Fibroblast of peridontal ligament (primary cell): Measurements from ENCODE around the gene PLEKHO1.

Source experiments
- DNase-seq: peaks from one replicate; pipeline ENCODE4 v3.0.0-alpha.2; 2010; ENCODE audit errors: extremely low read depth

PLEKHO1 gene

GRCh38 chr1:150150133-150151021, 661 bp downstream of the PLEKHO1 start:
- DNase-seq = no peak

- DNase-seq = peak; percentile 74
Measured at GRCh38 chr1:150151291-150152181, 1.8 kb downstream of the PLEKHO1 start.

GRCh38 chr1:150152182-150152536, 2.4 kb downstream of the PLEKHO1 start:
- no peak for DNase-seq

GRCh38 chr1:150152772-150153456, 3.2 kb downstream of the PLEKHO1 start:
- DNase-seq = peak; percentile 80

- DNase-seq = no peak
Measured at GRCh38 chr1:150154143-150154542, 4.4 kb downstream of the PLEKHO1 start.

- DNase-seq = no peak
Measured at GRCh38 chr1:150155413-150156071, 5.8 kb downstream of the PLEKHO1 start.

- DNase-seq = no peak
Measured at GRCh38 chr1:150156868-150157603, 7.3 kb downstream of the PLEKHO1 start.

GRCh38 chr1:150159550-150159949, 9.8 kb downstream of the PLEKHO1 start:
- no peak for DNase-seq

GRCh38 chr1:150160964-150161621, 11.4 kb downstream of the PLEKHO1 start:
- DNase-seq = no peak

- DNase-seq = peak; percentile 31
Measured at GRCh38 chr1:150161747-150162581, 12.2 kb downstream of the PLEKHO1 start.

- peak; percentile 20 for DNase-seq
Measured at GRCh38 chr1:150162582-150162861, 12.8 kb downstream of the PLEKHO1 start.

GRCh38 chr1:150162862-150163706, 13.4 kb downstream of the PLEKHO1 start:
- DNase-seq = peak; percentile 99

GRCh38 chr1:150164224-150164623, 14.5 kb downstream of the PLEKHO1 start:
- DNase-seq = no peak

- DNase-seq = peak; percentile 18
Measured at GRCh38 chr1:150164779-150165178, 15.1 kb downstream of the PLEKHO1 start.

GRCh38 chr1:150165622-150166612, 16.2 kb downstream of the PLEKHO1 start:
- peak; percentile 57 for DNase-seq

- peak; percentile 67 for DNase-seq
Measured at GRCh38 chr1:150168960-150169601, 19.4 kb downstream of the PLEKHO1 start.

GRCh38 chr1:150171801-150172200, 22.1 kb downstream of the PLEKHO1 start:
- no peak for DNase-seq
